Psoas muscle (tissue), 8 donors: ENCODE measurements around the gene STK39. TPM values are rescaled to one million over a fixed set of nuclear protein-coding genes. Genes with fewer than 3 reads are reported as not detected.

Source experiments
- ATAC-seq, 4 donors: fragments of 200-7000 bp; cut with Tn5 transposase; one replicate each; pipeline ENCODE4 v1.9.1; 2020; ENCODE audit warnings: moderate library complexity in 3 of 4, mild to moderate bottlenecking in 2 of 4
- DNase-seq, 2 donors: peaks; one replicate each; pipeline ENCODE4 v3.0.0-alpha.2; 2020
- H3K27ac ChIP-seq: fragments of 200-600 bp; one replicate; pipeline ENCODE4 v1.8.0; 2022
- H3K27me3 ChIP-seq, 3 donors: fragments of 200-600 bp in 1 of 3; one replicate each; pipeline versions ENCODE4 v1.6.1 to v1.8.0; 2013 to 2022; ENCODE audit warnings: low read length in 2 of 3, mild to moderate bottlenecking in 2 of 3, moderate library complexity in 1 of 3; ENCODE audit not compliant: insufficient read depth in 3 of 3
- H3K36me3 ChIP-seq, 2 donors: fragments of 200-600 bp in 1 of 2; one replicate each; pipeline versions ENCODE4 v1.6.1 to v1.8.0; 2013 to 2022; ENCODE audit warnings: low read depth in 1 of 2, mild to moderate bottlenecking in 1 of 2, moderate library complexity in 1 of 2; ENCODE audit not compliant: insufficient read depth in 1 of 2
- H3K4me1 ChIP-seq: fragments of 200-600 bp; one replicate; pipeline ENCODE4 v1.8.0; 2022
- H3K4me3 ChIP-seq: fragments of 200-600 bp; one replicate; pipeline ENCODE4 v1.8.0; 2022; ENCODE audit warnings: mild to moderate bottlenecking
- H3K9me3 ChIP-seq: fragments of 200-600 bp; one replicate; pipeline ENCODE4 v1.8.0; 2022
- WGBS, 3 donors: extraction: QIAGEN DNeasy Blood & Tissue Kit; methylation state at CpG; one replicate each; pipeline versions ENCODE4 v1.1.6 to v1.1.7; 2013; 5-methylcytosine and 5-hydroxymethylcytosine counted together
- intact Hi-C, 2 donors: fragments of 100-400 bp; cut with DNase I; formaldehyde crosslinking; loops; one replicate each; pipeline versions ENCODE4 v1.11.0 to v1.14.2; 2022
- polyA plus RNA-seq, 3 donors: library from polyadenylated mRNA; stranded (reverse); fragments of 200-250 nt; gene quantifications; one replicate each; pipeline ENCODE4 v1.2.3, GENCODE V29; 2013
- total RNA-seq, 4 donors: library from RNA; stranded (reverse); fragmentation: NEBNext Ultra II Directional in 2 of 4; extraction: Animal tissue kit (Norgen Biotek cat#: 25700) in 2 of 4; gene quantifications; one replicate each; pipeline versions ENCODE4 v1.2.1 to v1.2.4, GENCODE V29; 2021 to 2023
- TF ChIP-seq, protein P1 (sequence below): fragments of 200-600 bp; IDR thresholded peaks from one replicate; pipeline ENCODE4 v1.8.0; 2022; ENCODE audit warnings: antibody characterized with exemption
- donor health status: healthy with polysubstance abuse.
- donor health status: DM: no; HTN: no; CAD: no; lungs with moderate emphysema.
- donor health status: Bipolar disorder and iron deficiency.
- donor health status: healthy.
- donor health status: DM: yes; HTN: yes; CAD: no.
- donor health status: DM: no; HTN: no; CAD: no.
- donor health status: DM: no; HTN: no; CAD: no.
- donor health status: DM: yes; HTN: yes; CAD: no.

Gene STK39
- total and polyA plus RNA-seq, 7 donors, result 2.3 to 10.0 (median 4.9) TPM

DNA sequence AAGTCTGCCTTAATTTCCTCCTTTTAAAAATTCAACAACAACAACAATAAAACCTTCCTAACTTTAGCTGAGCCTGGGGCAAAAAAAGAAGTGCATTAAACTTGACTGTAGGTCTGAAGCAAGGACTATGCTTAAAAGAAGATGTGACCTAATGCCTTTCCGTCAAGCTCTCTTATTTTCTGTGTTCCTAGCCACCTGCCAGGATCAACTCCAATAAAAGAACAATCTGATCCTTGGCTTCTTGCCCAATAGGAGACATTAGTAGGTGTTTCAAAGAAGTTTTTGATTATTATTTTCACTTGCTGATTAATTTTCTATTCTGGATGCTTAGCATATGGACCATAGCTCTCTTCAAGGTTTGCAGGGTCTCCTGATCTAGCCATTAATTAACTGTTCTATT is 237.5 kb downstream of the STK39 start:
- H3K27ac ChIP-seq, result no peak overlapping the region
- no peaks in the 10 kb centered on the region for H3K4me1 ChIP-seq
- DNase-seq (no peak), ATAC-seq (no peak)
- H3K4me3 ChIP-seq, result no peak overlapping the region
- 32 to 84% (median 55%) methylated on average over 1 of the region's 1 CpG for WGBS, 3 donors
- intact Hi-C loops, result no loop called here
- TF ChIP-seq, protein P1, sequence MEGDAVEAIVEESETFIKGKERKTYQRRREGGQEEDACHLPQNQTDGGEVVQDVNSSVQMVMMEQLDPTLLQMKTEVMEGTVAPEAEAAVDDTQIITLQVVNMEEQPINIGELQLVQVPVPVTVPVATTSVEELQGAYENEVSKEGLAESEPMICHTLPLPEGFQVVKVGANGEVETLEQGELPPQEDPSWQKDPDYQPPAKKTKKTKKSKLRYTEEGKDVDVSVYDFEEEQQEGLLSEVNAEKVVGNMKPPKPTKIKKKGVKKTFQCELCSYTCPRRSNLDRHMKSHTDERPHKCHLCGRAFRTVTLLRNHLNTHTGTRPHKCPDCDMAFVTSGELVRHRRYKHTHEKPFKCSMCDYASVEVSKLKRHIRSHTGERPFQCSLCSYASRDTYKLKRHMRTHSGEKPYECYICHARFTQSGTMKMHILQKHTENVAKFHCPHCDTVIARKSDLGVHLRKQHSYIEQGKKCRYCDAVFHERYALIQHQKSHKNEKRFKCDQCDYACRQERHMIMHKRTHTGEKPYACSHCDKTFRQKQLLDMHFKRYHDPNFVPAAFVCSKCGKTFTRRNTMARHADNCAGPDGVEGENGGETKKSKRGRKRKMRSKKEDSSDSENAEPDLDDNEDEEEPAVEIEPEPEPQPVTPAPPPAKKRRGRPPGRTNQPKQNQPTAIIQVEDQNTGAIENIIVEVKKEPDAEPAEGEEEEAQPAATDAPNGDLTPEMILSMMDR, result no peak
- H3K27me3 ChIP-seq, result no peaks in the 10 kb centered on the region
- H3K9me3 ChIP-seq, result no peaks in the 10 kb centered on the region
- no peaks in the 10 kb centered on the region for H3K36me3 ChIP-seq

DNA sequence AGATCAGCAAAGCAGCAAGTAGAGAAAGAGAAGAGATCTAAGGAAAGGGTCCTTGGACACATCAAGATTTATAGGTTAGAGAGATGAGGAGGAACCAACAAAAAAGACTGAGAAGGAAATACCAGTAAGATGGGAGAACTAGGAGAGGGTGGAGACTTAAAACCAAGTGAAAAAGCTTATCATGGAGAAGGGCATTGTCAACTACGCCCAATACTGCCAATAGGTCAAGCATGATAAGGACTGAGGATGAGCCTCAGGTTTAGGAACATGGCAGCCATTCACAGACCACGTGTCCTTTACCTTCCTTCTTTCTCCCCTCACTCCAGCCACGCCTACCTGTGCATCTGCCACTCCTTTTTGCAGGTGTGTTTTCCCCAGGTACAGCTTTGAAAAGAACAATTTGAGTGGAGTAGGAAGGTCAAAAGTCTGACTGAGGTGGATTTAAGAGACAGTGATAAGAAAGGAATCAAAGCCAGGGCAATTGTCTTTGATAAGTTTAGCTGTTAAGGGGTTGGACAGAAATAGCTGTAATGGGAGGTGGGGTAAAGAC is 238.7 kb downstream of the STK39 start:
- intact Hi-C loops, result no loop called here
- Histone ChIP-seq H3K4me3 (no peak overlapping the region), H3K9me3 (no peaks in the 10 kb centered on the region), H3K36me3 (no peaks in the 10 kb centered on the region), H3K4me1 (no peaks in the 10 kb centered on the region), H3K27me3 (no peaks in the 10 kb centered on the region), H3K27ac (no peak overlapping the region)
- ATAC-seq (no peak), DNase-seq (no peak)
- TF ChIP-seq, protein P1, result no peak
- 92 to 96% (median 96%) methylated on average over 3 of the region's 3 CpGs for WGBS, 3 donors

GRCh38 chr2:168006498-168006897 is 240.9 kb downstream of the STK39 start:
- DNase-seq (no peak), ATAC-seq (no peak)
- no peak overlapping the region for H3K27ac ChIP-seq
- H3K36me3 ChIP-seq, result no peaks in the 10 kb centered on the region
- intact Hi-C loops, result no loop called here
- H3K27me3 ChIP-seq, result no peaks in the 10 kb centered on the region
- no peak overlapping the region for H3K4me3 ChIP-seq
- no peaks in the 10 kb centered on the region for H3K9me3 ChIP-seq
- 88 to 92% (median 91%) methylated on average over 5 of the region's 5 CpGs for WGBS, 3 donors
- H3K4me1 ChIP-seq, result no peaks in the 10 kb centered on the region
- TF ChIP-seq, protein P1, result no peak

GRCh38 chr2:168005586-168005985 is 241.8 kb downstream of the STK39 start:
- intact Hi-C loops, result no loop called here
- H3K36me3 ChIP-seq, result no peaks in the 10 kb centered on the region
- ATAC-seq, result no peak
- H3K27ac ChIP-seq, result no peak overlapping the region
- no peaks in the 10 kb centered on the region for H3K9me3 ChIP-seq
- no peak for DNase-seq
- TF ChIP-seq, protein P1, result no peak
- WGBS, 3 donors, result 97 to 99% (median 97%) methylated on average over 3 of the region's 3 CpGs
- no peaks in the 10 kb centered on the region for H3K27me3 ChIP-seq
- H3K4me3 ChIP-seq, result no peak overlapping the region
- H3K4me1 ChIP-seq, result no peaks in the 10 kb centered on the region

- Histone ChIP-seq H3K27me3 (no peaks in the 10 kb centered on the region), H3K4me3 (no peak overlapping the region), H3K27ac (no peak overlapping the region), H3K9me3 (no peaks in the 10 kb centered on the region), H3K4me1 (no peaks in the 10 kb centered on the region), H3K36me3 (no peaks in the 10 kb centered on the region)
- DNase-seq (no peak), ATAC-seq (no peak)
- TF ChIP-seq, protein P1, result no peak
- WGBS, 3 donors, result 91 to 92% (median 91%) methylated on average over 3 of the region's 3 CpGs
- intact Hi-C loops, result no loop called here
These were observed 243.5 kb downstream of the STK39 start for GRCh38 chr2:168003876-168004275.
